NCI-H146 treated with DMSO at 0.1 percent for 48 hours (cell line): Measurements from ENCODE around the gene STAB1.

Experiments
- DNase-seq: peaks from one replicate; lab custom pipeline; 2025; ENCODE audit not compliant: unreplicated experiment; lab: John Stamatoyannopoulos, UW

STAB1 gene

GRCh38 chr3:52561028-52561747 is 66.0 kb downstream of the STAB1 start:
- no peak for DNase-seq

- DNase-seq = no peak
Observed at GRCh38 chr3:52563984-52564383, 68.8 kb downstream of the STAB1 start.

GRCh38 chr3:52568069-52568468 is 72.9 kb downstream of the STAB1 start:
- no peak for DNase-seq

- no peak for DNase-seq
Observed at GRCh38 chr3:52570076-52570475, 74.9 kb downstream of the STAB1 start.

GRCh38 chr3:52572221-52572620 is 77.1 kb downstream of the STAB1 start:
- no peak for DNase-seq
